SU-DHL-6 (cell line): Measurements from ENCODE around the gene SGIP1.

Experiments used
- CTCF ChIP-seq: fragments of 200-600 bp; sonication (generic); IDR thresholded peaks from one replicate; pipeline ENCODE4 v1.5.1; 2017; ENCODE audit warnings: antibody characterized with exemption, mild to moderate bottlenecking, low read length, moderate library complexity; ENCODE audit not compliant: insufficient read depth, poor library complexity, severe bottlenecking
- EZH2phosphoT487 ChIP-seq: fragments of 200-600 bp; sonication (generic), shearing (Covaris generic); conservative IDR thresholded peaks from 2 replicates; pipeline ENCODE4 v1.6.1; 2018; ENCODE audit warnings: mild to moderate bottlenecking, antibody characterized with exemption, low read length, moderate library complexity, mixed read lengths

- TF ChIP-seq CTCF, result no peak
- no peak for TF ChIP-seq EZH2phosphoT487
These were observed 16.3 kb downstream of the SGIP1 start for GRCh38 chr1:66550243-66550642.
